Vagina (tissue), 2 donors: ENCODE results near the gene ANKRD44. TPM values are rescaled to one million over a fixed set of nuclear protein-coding genes. Genes with fewer than 3 reads are reported as not detected.

Experiments
- DNase-seq, 2 donors: peaks; one replicate each; pipeline ENCODE4 v3.0.0-alpha.2; 2017; ENCODE audit errors: extremely low spot score in 2 of 2
- H3K27ac ChIP-seq: fragments of 200-600 bp; sonication (generic); one replicate; pipeline ENCODE4 v1.5.1; 2019
- H3K27me3 ChIP-seq: fragments of 200-600 bp; sonication (generic); one replicate; pipeline ENCODE4 v1.5.1; 2019
- H3K36me3 ChIP-seq, 2 donors: fragments of 200-600 bp; sonication (generic); one replicate each; pipeline ENCODE4 v1.5.1; 2017 to 2019
- H3K4me1 ChIP-seq: fragments of 200-600 bp; sonication (generic); one replicate; pipeline ENCODE4 v1.5.1; 2019
- H3K4me3 ChIP-seq, 2 donors: fragments of 200-600 bp; sonication (generic); 1 replicate in 1 of 2; 2 replicates in 1 of 2; pipeline ENCODE4 v1.5.1; 2016 to 2019
- H3K9me3 ChIP-seq: fragments of 200-600 bp; sonication (generic); one replicate; pipeline ENCODE4 v1.5.1; 2019
- POLR2A ChIP-seq, 2 donors: fragments of 450-650 bp; IDR thresholded peaks; one replicate each; pipeline ENCODE4 v1.6.1; 2017; ENCODE audit warnings: antibody characterized with exemption in 2 of 2, mild to moderate bottlenecking in 2 of 2, moderate library complexity in 2 of 2
- POLR2AphosphoS5 ChIP-seq, 2 donors: sonication (generic); formaldehyde crosslinking; IDR thresholded peaks; one replicate each; pipeline ENCODE4 v1.9.0; 2017; ENCODE audit warnings: antibody characterized with exemption in 2 of 2, mild to moderate bottlenecking in 2 of 2, low read depth in 1 of 2; ENCODE audit not compliant: insufficient read depth in 1 of 2
- intact Hi-C: fragments of 100-400 bp; cut with DNase I; formaldehyde crosslinking; loops from one replicate; pipeline ENCODE4 v1.15.1; 2023
- total RNA-seq: library from RNA; depleted of rRNA; stranded (reverse); fragments of >200 nt; gene quantifications from one replicate; pipeline ENCODE4 v1.2.3, GENCODE V29; 2016
- TF ChIP-seq, protein P1 (sequence below), 3 experiments: fragments of 450-650 bp in 2 of 3; fragments of 200-600 bp in 1 of 3; sonication (generic) in 1 of 3; IDR thresholded peaks; one replicate each; pipeline ENCODE4 v1.5.1; 2017 to 2019; ENCODE audit warnings: antibody characterized with exemption in 3 of 3, mild to moderate bottlenecking in 2 of 3, moderate library complexity in 2 of 3

The ANKRD44 gene
- total RNA-seq, 1 donor from 2014 or later: 46.4 TPM

GRCh38 chr2:196995757-196996314 is 314.7 kb downstream of the ANKRD44 start:
- Histone ChIP-seq H3K36me3 (peaks cover 0 to 37% of the 10 kb centered on the region in 2 donors), H3K4me1 (no peaks in the 10 kb centered on the region), H3K9me3 (no peaks in the 10 kb centered on the region), H3K27ac (no peak overlapping the region), H3K27me3 (no peaks in the 10 kb centered on the region), H3K4me3 (no peak overlapping the region)
- intact Hi-C loops: no loop called here
- DNase-seq: no peak
- TF ChIP-seq POLR2A (IDR thresholded peaks at IDR 0.05): no peak
- TF ChIP-seq, protein P1, sequence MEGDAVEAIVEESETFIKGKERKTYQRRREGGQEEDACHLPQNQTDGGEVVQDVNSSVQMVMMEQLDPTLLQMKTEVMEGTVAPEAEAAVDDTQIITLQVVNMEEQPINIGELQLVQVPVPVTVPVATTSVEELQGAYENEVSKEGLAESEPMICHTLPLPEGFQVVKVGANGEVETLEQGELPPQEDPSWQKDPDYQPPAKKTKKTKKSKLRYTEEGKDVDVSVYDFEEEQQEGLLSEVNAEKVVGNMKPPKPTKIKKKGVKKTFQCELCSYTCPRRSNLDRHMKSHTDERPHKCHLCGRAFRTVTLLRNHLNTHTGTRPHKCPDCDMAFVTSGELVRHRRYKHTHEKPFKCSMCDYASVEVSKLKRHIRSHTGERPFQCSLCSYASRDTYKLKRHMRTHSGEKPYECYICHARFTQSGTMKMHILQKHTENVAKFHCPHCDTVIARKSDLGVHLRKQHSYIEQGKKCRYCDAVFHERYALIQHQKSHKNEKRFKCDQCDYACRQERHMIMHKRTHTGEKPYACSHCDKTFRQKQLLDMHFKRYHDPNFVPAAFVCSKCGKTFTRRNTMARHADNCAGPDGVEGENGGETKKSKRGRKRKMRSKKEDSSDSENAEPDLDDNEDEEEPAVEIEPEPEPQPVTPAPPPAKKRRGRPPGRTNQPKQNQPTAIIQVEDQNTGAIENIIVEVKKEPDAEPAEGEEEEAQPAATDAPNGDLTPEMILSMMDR (IDR thresholded peaks at IDR 0.05): no peak
- no peak for TF ChIP-seq POLR2AphosphoS5 (IDR thresholded peaks at IDR 0.05; ENCODE audit: insufficient read depth in 1 of 2, low read depth in 1 of 2)

GRCh38 chr2:196994764-196995163 is 315.8 kb downstream of the ANKRD44 start:
- TF ChIP-seq, protein P1 (IDR thresholded peaks at IDR 0.05): no peak
- TF ChIP-seq POLR2AphosphoS5 (IDR thresholded peaks at IDR 0.05; ENCODE audit: insufficient read depth in 1 of 2, low read depth in 1 of 2) (no peak), POLR2A (IDR thresholded peaks at IDR 0.05) (no peak)
- intact Hi-C loops: no loop called here
- H3K4me3 ChIP-seq: no peak overlapping the region
- no peaks in the 10 kb centered on the region for H3K4me1 ChIP-seq
- H3K9me3 ChIP-seq: no peaks in the 10 kb centered on the region
- no peak for DNase-seq
- no peak overlapping the region for H3K27ac ChIP-seq
- H3K36me3 ChIP-seq: peaks cover 0 to 28% of the 10 kb centered on the region in 2 donors
- no peaks in the 10 kb centered on the region for H3K27me3 ChIP-seq

DNA sequence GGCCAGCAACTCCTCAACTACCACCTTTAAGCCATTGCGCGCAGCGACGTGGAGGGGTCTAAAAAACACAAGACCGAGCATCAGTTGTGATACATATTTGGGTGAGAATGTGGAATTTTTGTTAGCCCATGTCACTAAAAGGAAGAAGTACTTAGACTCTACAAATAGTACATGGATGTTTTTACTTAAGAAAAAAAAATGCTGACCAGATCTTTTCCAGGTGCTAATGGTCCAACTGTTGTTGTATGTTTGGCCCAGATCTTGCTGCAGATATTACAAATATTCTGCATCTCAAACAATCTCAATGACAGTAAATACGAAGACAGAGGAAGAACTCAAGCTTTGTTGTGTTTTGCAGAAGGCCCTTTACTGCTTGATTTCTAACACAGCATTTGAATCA is 317.0 kb downstream of the ANKRD44 start:
- no peak for TF ChIP-seq POLR2A (IDR thresholded peaks at IDR 0.05)
- TF ChIP-seq, protein P1 (IDR thresholded peaks at IDR 0.05): no peak
- TF ChIP-seq POLR2AphosphoS5 (IDR thresholded peaks at IDR 0.05; ENCODE audit: insufficient read depth in 1 of 2, low read depth in 1 of 2): no peak
- H3K36me3 ChIP-seq: peaks cover 0 to 23% of the 10 kb centered on the region in 2 donors
- H3K4me3 ChIP-seq: no peak overlapping the region
- no peak overlapping the region for H3K27ac ChIP-seq
- no peak for DNase-seq
- intact Hi-C loops: no loop called here
- H3K4me1 ChIP-seq: no peaks in the 10 kb centered on the region
- no peaks in the 10 kb centered on the region for H3K9me3 ChIP-seq
- no peaks in the 10 kb centered on the region for H3K27me3 ChIP-seq

GRCh38 chr2:196992466-196992865 is 318.1 kb downstream of the ANKRD44 start:
- no peaks in the 10 kb centered on the region for H3K9me3 ChIP-seq
- H3K36me3 ChIP-seq: peaks cover 0 to 13% of the 10 kb centered on the region in 2 donors

More at GRCh38 chr2:196992466-196992865, 318.1 kb downstream of the ANKRD44 start:
- DNase-seq: no peak
- Histone ChIP-seq H3K4me1 (no peaks in the 10 kb centered on the region), H3K4me3 (no peak overlapping the region), H3K27me3 (no peaks in the 10 kb centered on the region), H3K27ac (no peak overlapping the region)
- intact Hi-C loops: no loop called here
- TF ChIP-seq POLR2AphosphoS5 (IDR thresholded peaks at IDR 0.05; ENCODE audit: insufficient read depth in 1 of 2, low read depth in 1 of 2) (no peak), POLR2A (IDR thresholded peaks at IDR 0.05) (no peak)
- TF ChIP-seq, protein P1 (IDR thresholded peaks at IDR 0.05): no peak
